ENCODE results near the gene CCDC9.

DNA sequence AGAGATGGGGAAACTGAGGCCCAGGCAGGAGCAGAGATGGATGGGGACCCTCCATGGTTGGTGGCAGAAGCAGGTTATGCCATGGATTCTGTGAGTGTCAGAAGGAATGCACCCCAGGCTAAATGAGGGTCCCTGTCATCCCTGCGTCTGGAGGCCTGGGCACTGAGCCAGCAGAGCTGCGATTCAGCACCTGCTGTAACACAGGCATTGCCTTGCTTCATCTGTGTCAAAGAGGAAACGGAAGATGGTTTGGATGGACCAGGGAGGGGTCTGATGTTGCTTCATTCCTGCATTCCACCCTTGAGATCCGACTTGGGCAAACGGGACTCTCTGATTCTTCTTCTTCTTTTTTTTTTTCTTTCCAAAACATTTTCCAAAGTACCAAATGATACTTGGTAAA lies 54.5 kb downstream of the CCDC9 start:
- TF ChIP-seq EZH2 (IDR thresholded peaks at IDR 0.05; ENCODE audit: borderline replicate concordance, low read length) (no peak), CTCF (IDR thresholded peaks at IDR 0.05; ENCODE audit: low read length) (no peak)
